K562 (cell line): ENCODE data around the gene EIF3M. TPM values are rescaled to one million over a fixed set of nuclear protein-coding genes. Genes with fewer than 3 reads are reported as not detected.

ENCODE experiments used
- ATAC-seq: fragments of 200-7000 bp; cut with Tn5 transposase; 3 replicates; pipeline ENCODE4 v1.9.1; 2020; ENCODE audit warnings: moderate library complexity
- BruUV-seq: library from RNA; stranded (reverse); fragments of 400-500 nt; replicated peaks from 2 replicates; lab custom pipeline; 2021; lab: Mats Ljungman, UMichigan
- CTCF ChIA-PET: fragments of 300-600 bp; formaldehyde crosslinking; extraction: SDS; loops from one replicate; lab custom pipeline; 2021; ENCODE audit warnings: low intra/inter-chr PET ratio; lab: Yijun Ruan, JAX
- POLR2A ChIA-PET: fragments of 300-600, 350-650 bp; sonication (Branson Sonifier 250); formaldehyde crosslinking; extraction: SDS; loops from one replicate; lab custom pipeline; 2021; ENCODE audit warnings: antibody characterized with exemption, inconsistent platforms; lab: Yijun Ruan, JAX
- DNase-seq, 4 experiments: peaks; one replicate each; pipeline versions ENCODE4 v3.0.0 to v3.0.0-alpha.2; 2011 to 2018; ENCODE audit warnings: low spot score in 3 of 4, mixed read lengths in 3 of 4; ENCODE audit errors: extremely low read depth in 1 of 4
- FAIRE-seq: peaks from 2 replicates; lab custom pipeline; 2011; peaks lifted over from hg19 to GRCh38; lab: Jason Lieb, UNC
- H2AFZ ChIP-seq: 2 replicates; pipeline ENCODE4 v1.6.0; 2011; ENCODE audit warnings: low read depth, low read length, control low read depth, inconsistent platforms
- H3K27ac ChIP-seq: fragments of 200-600 bp; 3 replicates; pipeline ENCODE4 v1.8.0; 2011; ENCODE audit warnings: low read depth, mild to moderate bottlenecking, control low read depth, inconsistent platforms, low read length, moderate library complexity, mixed read lengths; ENCODE audit errors: extremely low read depth
- H3K27me3 ChIP-seq, 2 experiments: fragments of 300-600 bp in 1 of 2; 2 replicates in 1 of 2; 3 replicates in 1 of 2; pipeline versions ENCODE4 v1.6.0 to v1.8.0; 2011; ENCODE audit warnings: inconsistent platforms in 2 of 2, low read length in 2 of 2, mild to moderate bottlenecking in 1 of 2, mixed read lengths in 1 of 2, moderate library complexity in 1 of 2; ENCODE audit not compliant: control insufficient read depth in 2 of 2, insufficient read depth in 2 of 2
- H3K36me3 ChIP-seq: fragments of 300-600 bp; 3 replicates; pipeline ENCODE4 v1.8.0; 2011; ENCODE audit warnings: mild to moderate bottlenecking, low read length, inconsistent platforms; ENCODE audit not compliant: control insufficient read depth, insufficient read depth
- H3K4me1 ChIP-seq, 2 experiments: fragments of 200-600 bp in 1 of 2; replicated peaks in 1 of 2; 2 replicates in 1 of 2; 3 replicates in 1 of 2; pipeline versions ENCODE4 v1.5.1 to v1.8.0; 2011; ENCODE audit warnings: inconsistent platforms in 2 of 2, low read length in 2 of 2, mild to moderate bottlenecking in 1 of 2, mixed read lengths in 1 of 2, moderate library complexity in 1 of 2; ENCODE audit not compliant: control insufficient read depth in 2 of 2, insufficient read depth in 2 of 2
- H3K4me2 ChIP-seq: 2 replicates; pipeline ENCODE4 v1.6.1; 2011; ENCODE audit warnings: low read length, control low read depth, inconsistent platforms, mixed read lengths; ENCODE audit not compliant: insufficient read depth
- H3K4me3 ChIP-seq: fragments of 200-600 bp; sonication (generic), shearing (Covaris generic); 2 replicates; pipeline ENCODE4 v1.5.1; 2016; ENCODE audit warnings: control low read depth, inconsistent platforms
- H3K79me2 ChIP-seq: fragments of 200-600 bp; 3 replicates; pipeline ENCODE4 v1.8.0; 2011; ENCODE audit warnings: low read length, inconsistent platforms; ENCODE audit not compliant: control insufficient read depth, insufficient read depth
- H3K9ac ChIP-seq, 2 experiments: 2 replicates each; pipeline versions ENCODE4 v1.6.0 to v1.6.1; 2011; ENCODE audit warnings: low read depth in 2 of 2, low read length in 2 of 2, control low read depth in 1 of 2, inconsistent platforms in 1 of 2, mild to moderate bottlenecking in 1 of 2, mixed read lengths in 1 of 2; ENCODE audit not compliant: insufficient read depth in 1 of 2
- H3K9me1 ChIP-seq: one replicate; pipeline ENCODE4 v1.6.0; 2011; ENCODE audit warnings: inconsistent platforms, mild to moderate bottlenecking, low read length, moderate library complexity; ENCODE audit not compliant: control insufficient read depth, insufficient read depth
- H3K9me3 ChIP-seq: replicated peaks from 2 replicates; pipeline ENCODE4 v1.5.1; 2011; ENCODE audit warnings: low read depth, low read length, inconsistent platforms; ENCODE audit not compliant: control insufficient read depth, insufficient read depth
- H4K20me1 ChIP-seq: replicated peaks from 2 replicates; pipeline ENCODE4 v1.6.1; 2011; ENCODE audit warnings: low read length, inconsistent platforms, mixed read lengths; ENCODE audit not compliant: control insufficient read depth, insufficient read depth
- CSDE1 ChIP-seq, 2 experiments: fragments of 450-650 bp; IDR thresholded peaks; 2 replicates each; pipeline ENCODE4 v1.6.1; 2016; ENCODE audit warnings: mild to moderate bottlenecking in 1 of 2
- GTF2A2 ChIP-seq: IDR thresholded peaks from 2 replicates; pipeline ENCODE4 v1.6.1; 2016; ENCODE audit warnings: mild to moderate bottlenecking, missing genetic modification characterization, missing compliant biosample characterization
- IRF9 ChIP-seq: fragments of 450-650 bp; IDR thresholded peaks from 2 replicates; pipeline ENCODE4 v1.6.1; 2016; ENCODE audit warnings: missing biosample characterization, missing genetic modification characterization
- MAZ ChIP-seq, 2 experiments: fragments of 450-650 bp in 1 of 2; sonication (generic) in 1 of 2; formaldehyde crosslinking; IDR thresholded peaks in 1 of 2; conservative IDR thresholded peaks in 1 of 2; 2 replicates each; pipeline versions ENCODE4 v1.4.0 to v1.5.0; 2020; ENCODE audit warnings: mild to moderate bottlenecking in 1 of 2, missing genetic modification reagents in 1 of 2
- MBD2 ChIP-seq: sonication (generic); IDR thresholded peaks from 2 replicates; pipeline ENCODE4 v1.6.1; 2016; ENCODE audit warnings: low read depth, borderline replicate concordance
- NFXL1 ChIP-seq: fragments of 450-650 bp; formaldehyde crosslinking; IDR thresholded peaks from 2 replicates; pipeline ENCODE4 v1.4.0; 2021; ENCODE audit warnings: mild to moderate bottlenecking
- PHTF2 ChIP-seq: fragments of 250-450 bp; sonication (Bioruptor Pico); IDR thresholded peaks from 2 replicates; pipeline ENCODE4 v1.5.0; 2021; ENCODE audit warnings: mild to moderate bottlenecking
- RAD21 ChIP-seq, 2 experiments: fragments of 250-450 bp in 1 of 2; fragments of 450-650 bp in 1 of 2; sonication (Bioruptor Pico) in 1 of 2; formaldehyde crosslinking in 1 of 2; IDR thresholded peaks in 1 of 2; conservative IDR thresholded peaks in 1 of 2; 2 replicates each; pipeline versions ENCODE4 v1.4.0 to v1.8.0; 2020 to 2022; ENCODE audit warnings: mild to moderate bottlenecking in 2 of 2, moderate library complexity in 1 of 2
- SAFB ChIP-seq: fragments of 200-400 bp; formaldehyde crosslinking; IDR thresholded peaks from 2 replicates; pipeline ENCODE4 v1.6.1; 2017; ENCODE audit warnings: low read depth, low read length, borderline replicate concordance
- SMARCA4 ChIP-seq: fragments of 450-650 bp; IDR thresholded peaks from 2 replicates; pipeline ENCODE4 v1.6.1; 2016
- SMARCC2 ChIP-seq: fragments of 450-650 bp; IDR thresholded peaks from 2 replicates; pipeline ENCODE4 v1.6.1; 2017; ENCODE audit warnings: antibody characterized with exemption, moderate library complexity, mild to moderate bottlenecking, low read depth
- TEAD4 ChIP-seq, 2 experiments: sonication (generic) in 1 of 2; formaldehyde crosslinking in 1 of 2; IDR thresholded peaks; 2 replicates each; pipeline versions ENCODE4 v1.6.1 to v1.8.0; 2012 to 2022; ENCODE audit warnings: borderline replicate concordance in 1 of 2, inconsistent platforms in 1 of 2, low read length in 1 of 2, mild to moderate bottlenecking in 1 of 2, missing genetic modification reagents in 1 of 2
- ZBTB26 ChIP-seq: fragments of 450-650 bp; formaldehyde crosslinking; IDR thresholded peaks from 2 replicates; pipeline ENCODE4 v1.4.0; 2022; ENCODE audit warnings: missing genetic modification characterization
- ZNF217 ChIP-seq: sonication (generic); formaldehyde crosslinking; IDR thresholded peaks from 2 replicates; pipeline ENCODE4 v1.8.0; 2022; ENCODE audit warnings: mild to moderate bottlenecking, missing genetic modification reagents
- WGBS: fragments of 100-300 bp; shearing (Covaris generic); methylation state at CpG from one replicate; pipeline ENCODE4 v1.1.6; 2016; ENCODE audit warnings: low coverage, mixed read lengths; ENCODE audit not compliant: insufficient coverage; ENCODE audit errors: missing lambda C conversion rate; 5-methylcytosine and 5-hydroxymethylcytosine counted together
- in situ Hi-C: fragments of 300-500 bp; cut with MboI; formaldehyde crosslinking; loops from 4 replicates; pipeline ENCODE4 v1.15.0; 2018; ENCODE audit warnings: inconsistent platforms, mixed read lengths
- intact Hi-C: fragments of 100-400 bp; cut with micrococcal nuclease; formaldehyde crosslinking; loops from 2 replicates; pipeline ENCODE4 v1.14.2; 2022
- polyA plus RNA-seq, 8 experiments: library from polyadenylated mRNA; depleted of rRNA in 4 of 8; stranded (reverse) in 5 of 8; unstranded in 3 of 8; fragments of >200 nt; fragmentation: Nextera tagmentation in 2 of 8; fragmentation: Illumina TruSeq in 1 of 8; extraction: Ambion mirVana in 2 of 8; extraction: Trizol in 1 of 8; gene quantifications; 2 replicates each; pipeline versions ENCODE4 v1.2.1 to v1.2.3, GENCODE V29; 2011 to 2014; ENCODE audit warnings: inconsistent platforms in 1 of 8, missing spikeins in 1 of 8
- total RNA-seq, 7 experiments: library from RNA; depleted of rRNA in 6 of 7; stranded (reverse); fragments of >200 nt in 6 of 7; fragmentation: Illumina TruSeq in 2 of 7; extraction: Trizol in 2 of 7; gene quantifications; 2 replicates each; pipeline versions ENCODE4 v1.2.1 to v1.2.3, GENCODE V29; 2011 to 2021; ENCODE audit warnings: low replicate concordance in 1 of 7
- TF ChIP-seq, protein P1 (sequence below), 2 experiments: fragments of 450-650 bp; conservative IDR thresholded peaks; 2 replicates each; pipeline ENCODE4 v1.6.1; 2017; ENCODE audit warnings: mild to moderate bottlenecking in 2 of 2, moderate library complexity in 2 of 2
- TF ChIP-seq, protein P2 (sequence below): fragments of 200-800 bp; sonication (Bioruptor generic); IDR thresholded peaks from 2 replicates; pipeline ENCODE4 v1.6.1; 2017; ENCODE audit warnings: missing genetic modification characterization, missing compliant biosample characterization

EIF3M gene
- total and polyA plus RNA-seq, 9 of the 15 experiments (the other 6 are each of a cell fraction or from before 2014, with no cell fraction given), result 602 to 2,015 (median 1,058) TPM

DNA sequence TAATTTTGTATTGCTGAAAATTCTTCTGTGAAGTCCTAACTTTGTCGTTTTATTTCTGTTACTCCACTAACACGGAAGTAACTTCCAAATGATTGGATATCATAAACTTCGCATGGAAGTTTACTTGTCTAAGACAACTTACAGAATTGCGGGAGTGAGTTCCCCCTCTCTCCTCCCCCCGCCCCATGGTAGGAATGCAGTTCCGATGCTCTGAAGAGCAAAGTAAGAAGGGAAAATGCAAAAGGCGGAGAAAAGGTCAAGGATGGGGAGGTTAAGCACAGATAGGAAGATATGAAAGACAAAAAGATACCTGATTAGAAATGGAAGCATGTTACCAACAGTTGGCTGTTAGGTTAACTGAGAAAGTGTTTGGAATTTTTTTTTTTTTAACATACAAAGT lies 1.3 kb downstream of the EIF3M start:
- no peaks in the 10 kb centered on the region for H3K9me1 ChIP-seq
- peaks cover 68% of the 10 kb centered on the region for H3K79me2 ChIP-seq
- BruUV-seq, result TSS peak; percentile 40
- FAIRE-seq, result peak; percentile 66
- peaks cover 46% of the 10 kb centered on the region for H3K36me3 ChIP-seq
- H2AFZ ChIP-seq, result no peak overlapping the region
- peak overlapping the region; percentile 98 for H3K4me3 ChIP-seq
- DNase-seq, result peak in 2 of 4 experiments; percentile 17 to 45
- in situ Hi-C loops (loop anchor here (10.0 kb wide), 1 partner anchor 200 kb away; no protein-coding TSS in a partner anchor), intact Hi-C loops (loop anchor here (5.0 kb wide), 1 partner anchor 153 kb away; no protein-coding TSS in a partner anchor)
- peaks cover 0 to 14% of the 10 kb centered on the region in 2 experiments; a peak in 4 of 5 replicates for H3K4me1 ChIP-seq
- H3K9me3 ChIP-seq, result no peaks in the 10 kb centered on the region
- WGBS, result 0% methylated on average over 7 of the region's 7 CpGs
- H3K9ac ChIP-seq, result peak overlapping the region; percentile 80 to 85
- no peak for ATAC-seq
- no peaks in the 10 kb centered on the region for H3K27me3 ChIP-seq
- ChIA-PET POLR2A (interaction anchor here (0.6 to 2.3 kb wide), 3 partner anchors 11 to 158 kb away, joined by 3 to 12 read pairs (median 3); no protein-coding TSS in a partner anchor), CTCF (no interaction called here)
- peaks cover 28% of the 10 kb centered on the region for H4K20me1 ChIP-seq
- H3K27ac ChIP-seq, result peak overlapping the region; percentile 87
- H3K4me2 ChIP-seq, result peak overlapping the region; percentile 99
- TF ChIP-seq, protein P1, sequence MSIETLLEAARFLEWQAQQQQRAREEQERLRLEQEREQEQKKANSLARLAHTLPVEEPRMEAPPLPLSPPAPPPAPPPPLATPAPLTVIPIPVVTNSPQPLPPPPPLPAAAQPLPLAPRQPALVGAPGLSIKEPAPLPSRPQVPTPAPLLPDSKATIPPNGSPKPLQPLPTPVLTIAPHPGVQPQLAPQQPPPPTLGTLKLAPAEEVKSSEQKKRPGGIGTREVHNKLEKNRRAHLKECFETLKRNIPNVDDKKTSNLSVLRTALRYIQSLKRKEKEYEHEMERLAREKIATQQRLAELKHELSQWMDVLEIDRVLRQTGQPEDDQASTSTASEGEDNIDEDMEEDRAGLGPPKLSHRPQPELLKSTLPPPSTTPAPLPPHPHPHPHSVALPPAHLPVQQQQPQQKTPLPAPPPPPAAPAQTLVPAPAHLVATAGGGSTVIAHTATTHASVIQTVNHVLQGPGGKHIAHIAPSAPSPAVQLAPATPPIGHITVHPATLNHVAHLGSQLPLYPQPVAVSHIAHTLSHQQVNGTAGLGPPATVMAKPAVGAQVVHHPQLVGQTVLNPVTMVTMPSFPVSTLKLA (conservative IDR thresholded peaks at IDR 0.05), result 0 out of 4 replicates have a peak, but pooled peaks of 1 of the 2 experiments have one; percentile 13
- TF ChIP-seq PHTF2 (CRISPR knock-in tag), result no peak
- 0 out of 2 replicates have a peak, but pooled peaks have one; percentile 33 for TF ChIP-seq SMARCC2
- TF ChIP-seq ZNF217 (CRISPR knock-in tag), result no peak
- TF ChIP-seq TEAD4 (IDR thresholded peaks at IDR 0.05; ENCODE audit: low read length), result peak; percentile 13; the same call in 1 of the 2 replicates
- no peak for TF ChIP-seq TEAD4 (CRISPR knock-in tag; IDR thresholded peaks at IDR 0.05; ENCODE audit: borderline replicate concordance)
- TF ChIP-seq GTF2A2 (tag), result no peak
- no peak for TF ChIP-seq MBD2
- TF ChIP-seq CSDE1 (IDR thresholded peaks at IDR 0.05), result no peak
- no peak for TF ChIP-seq SAFB
- 0 out of 4 replicates have a peak, but pooled peaks of 1 of the 2 experiments have one; percentile 35 for TF ChIP-seq MAZ (CRISPR knock-in tag; conservative IDR thresholded peaks at IDR 0.05 in 1 of 2, IDR thresholded peaks at IDR 0.05 in 1 of 2)
- TF ChIP-seq, protein P2, sequence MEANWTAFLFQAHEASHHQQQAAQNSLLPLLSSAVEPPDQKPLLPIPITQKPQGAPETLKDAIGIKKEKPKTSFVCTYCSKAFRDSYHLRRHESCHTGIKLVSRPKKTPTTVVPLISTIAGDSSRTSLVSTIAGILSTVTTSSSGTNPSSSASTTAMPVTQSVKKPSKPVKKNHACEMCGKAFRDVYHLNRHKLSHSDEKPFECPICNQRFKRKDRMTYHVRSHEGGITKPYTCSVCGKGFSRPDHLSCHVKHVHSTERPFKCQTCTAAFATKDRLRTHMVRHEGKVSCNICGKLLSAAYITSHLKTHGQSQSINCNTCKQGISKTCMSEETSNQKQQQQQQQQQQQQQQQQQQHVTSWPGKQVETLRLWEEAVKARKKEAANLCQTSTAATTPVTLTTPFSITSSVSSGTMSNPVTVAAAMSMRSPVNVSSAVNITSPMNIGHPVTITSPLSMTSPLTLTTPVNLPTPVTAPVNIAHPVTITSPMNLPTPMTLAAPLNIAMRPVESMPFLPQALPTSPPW (CRISPR knock-in tag), result peak; percentile 76
- TF ChIP-seq NFXL1 (CRISPR knock-in tag), result no peak
- 0 out of 4 replicates have a peak, but pooled peaks of 1 of the 2 experiments have one; percentile 7 for TF ChIP-seq RAD21 (CRISPR knock-in tag; conservative IDR thresholded peaks at IDR 0.05 in 1 of 2, IDR thresholded peaks at IDR 0.05 in 1 of 2)
- no peak for TF ChIP-seq ZBTB26 (CRISPR knock-in tag)
- no peak for TF ChIP-seq IRF9
- TF ChIP-seq SMARCA4, result 0 out of 2 replicates have a peak, but pooled peaks have one; percentile 30
